Measurements from ENCODE around the gene LRRC27. TPM values are rescaled to one million over a fixed set of nuclear protein-coding genes. Genes with fewer than 3 reads are reported as not detected.

LRRC27 gene
- total RNA-seq, 1 donor from 2014 or later, result 15.1 TPM

DNA sequence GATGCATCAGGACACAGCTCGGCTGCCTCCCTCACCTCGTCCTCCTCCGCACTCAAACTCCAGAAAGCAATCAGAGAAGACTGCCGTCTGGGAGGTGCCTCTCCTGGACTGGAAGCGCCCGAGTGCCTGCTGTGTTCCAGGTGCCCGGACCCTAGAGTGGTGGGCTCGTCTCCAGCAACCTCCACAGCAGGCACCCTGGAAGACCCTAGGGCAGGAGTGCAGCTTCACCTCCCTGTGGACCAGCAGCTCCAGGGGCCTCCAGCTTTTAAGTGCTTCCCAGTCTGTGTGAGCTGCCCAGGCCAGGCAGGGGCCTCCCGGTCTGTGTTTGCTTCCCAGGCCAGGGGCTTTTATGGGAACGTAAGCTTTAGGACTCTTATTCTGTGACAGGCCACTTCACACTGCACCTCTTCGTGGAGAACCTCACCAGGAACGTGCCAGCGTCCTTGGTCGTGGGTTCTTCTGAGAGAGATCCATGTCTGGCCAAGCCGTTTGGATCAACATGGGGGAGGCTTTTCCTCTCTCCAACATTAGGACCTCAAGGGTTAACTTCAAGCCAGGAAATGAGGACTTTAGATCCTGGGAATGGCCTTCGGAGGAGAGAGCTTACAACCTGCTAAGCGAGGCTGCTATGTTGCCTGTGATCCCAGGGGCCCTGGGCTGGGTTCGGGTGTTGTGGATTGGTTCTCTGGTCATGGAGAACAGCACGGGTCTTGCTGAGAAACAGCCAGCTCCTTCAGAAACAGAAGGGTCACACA is 59.1 kb downstream of the LRRC27 start:
- DNase-seq (ENCODE audit: low spot score), result no peak

DNA sequence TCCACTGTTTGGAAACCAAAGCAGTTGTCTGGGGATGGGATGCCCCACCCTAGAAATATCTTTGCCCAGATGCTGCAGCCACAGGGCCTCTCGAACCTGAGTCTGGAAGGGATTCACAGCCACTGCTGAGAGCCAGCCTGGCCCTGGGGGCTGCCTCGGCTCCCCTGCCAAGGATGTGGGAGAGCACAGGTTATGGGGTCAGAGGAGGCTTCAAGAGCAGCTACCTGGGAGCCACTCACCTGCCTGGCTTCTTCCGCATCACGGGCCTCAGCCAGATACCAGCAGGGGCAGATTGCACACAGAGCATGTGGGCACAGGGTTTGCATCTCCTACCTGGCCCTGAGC is 59.7 kb downstream of the LRRC27 start:
- no peak for DNase-seq (ENCODE audit: low spot score)

DNA sequence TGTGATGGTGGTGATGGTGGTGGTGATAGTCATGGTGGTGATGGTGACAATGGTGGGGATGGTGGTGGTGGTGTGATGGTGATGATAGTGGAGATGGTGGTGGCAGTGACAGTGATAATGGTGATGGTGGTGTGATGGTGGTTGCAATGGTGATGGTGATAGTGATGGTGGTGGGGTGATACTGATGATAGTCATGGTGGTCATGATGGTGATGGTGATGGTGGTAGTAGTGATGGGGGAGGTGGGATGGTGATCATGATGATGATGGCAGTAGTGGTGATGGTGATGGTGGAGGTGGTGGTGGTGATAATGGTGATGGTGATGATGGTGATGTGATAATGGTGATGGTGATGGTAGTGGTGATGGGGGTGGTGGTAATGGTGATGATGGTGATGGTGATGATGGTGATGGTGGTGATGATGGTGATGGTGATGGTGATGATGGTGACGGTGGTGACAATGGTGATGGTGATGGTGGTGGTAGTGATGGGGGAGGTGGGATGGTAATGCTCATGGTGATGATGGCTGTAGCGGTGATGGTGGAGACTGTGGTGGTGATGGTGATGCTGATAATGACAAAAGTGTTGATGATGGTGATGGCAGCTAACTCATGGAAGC is 60.3 kb downstream of the LRRC27 start:
- DNase-seq (ENCODE audit: low spot score), result no peak

DNA sequence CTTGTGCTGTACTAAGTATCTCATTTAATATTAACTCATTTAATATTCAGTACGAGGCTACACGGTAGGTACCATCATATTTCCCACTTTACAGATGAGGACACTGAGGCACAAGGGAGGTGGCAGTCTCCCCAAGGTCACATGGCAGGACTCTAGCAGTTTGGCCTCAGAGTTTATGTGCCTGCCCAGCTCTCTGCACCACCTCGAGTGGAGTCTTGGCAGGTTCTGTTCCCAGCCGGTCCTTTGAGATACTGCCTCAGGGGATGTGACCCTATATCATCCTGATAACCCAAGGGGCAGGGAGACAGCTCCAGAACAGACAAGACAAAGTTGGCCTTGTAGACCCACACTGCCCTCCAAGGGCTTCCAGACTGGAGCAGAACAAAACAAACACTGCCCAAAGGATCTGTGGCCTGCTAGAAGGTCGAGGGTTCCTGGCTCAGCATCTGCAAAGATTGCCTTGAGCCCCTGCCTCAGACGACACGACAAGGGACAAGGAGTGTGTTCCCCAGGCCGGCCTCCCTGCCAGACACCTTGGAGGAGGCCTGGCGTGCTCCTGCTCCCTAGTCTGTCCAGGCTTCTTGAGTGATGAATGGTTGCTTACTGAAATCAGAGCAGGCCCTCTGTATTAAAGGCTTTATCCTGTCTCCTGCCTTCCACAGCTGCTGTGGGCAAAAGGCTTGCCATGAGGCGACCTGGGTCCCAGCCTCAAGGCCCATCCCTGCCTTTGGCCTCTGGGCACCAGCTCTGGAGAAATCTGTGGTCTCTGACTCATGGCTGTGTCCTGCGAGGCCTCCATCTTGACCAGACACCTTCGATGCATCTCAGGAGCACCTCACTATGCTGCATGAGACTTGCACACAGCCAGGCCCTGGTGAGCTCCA is 61.1 kb downstream of the LRRC27 start:
- no peak for DNase-seq (ENCODE audit: low spot score)

DNA sequence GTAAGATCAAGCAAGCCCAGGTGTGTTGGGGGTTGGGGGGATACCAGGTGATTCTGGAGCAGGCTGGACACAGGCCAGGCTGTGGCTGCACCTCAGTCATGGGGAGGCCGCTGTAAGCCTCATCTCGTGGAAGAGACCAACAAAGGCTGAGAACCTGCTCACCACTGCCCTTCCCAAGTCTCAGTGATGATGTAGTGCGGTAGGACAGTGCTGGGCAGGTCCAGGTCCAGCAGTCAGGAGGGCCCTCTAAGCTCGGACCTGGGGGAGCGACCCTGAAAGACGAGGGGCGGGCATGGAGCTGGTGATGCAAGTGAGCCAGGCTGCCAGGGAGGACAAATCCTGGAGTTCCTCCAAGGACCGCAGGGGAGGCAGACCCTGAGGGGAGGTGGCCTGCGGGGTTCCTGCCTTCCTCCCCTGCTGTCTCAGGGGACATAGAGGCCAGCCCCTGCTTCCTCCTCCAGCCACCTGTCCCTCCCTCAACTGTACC is 61.7 kb downstream of the LRRC27 start:
- no peak for DNase-seq (ENCODE audit: low spot score)

DNA sequence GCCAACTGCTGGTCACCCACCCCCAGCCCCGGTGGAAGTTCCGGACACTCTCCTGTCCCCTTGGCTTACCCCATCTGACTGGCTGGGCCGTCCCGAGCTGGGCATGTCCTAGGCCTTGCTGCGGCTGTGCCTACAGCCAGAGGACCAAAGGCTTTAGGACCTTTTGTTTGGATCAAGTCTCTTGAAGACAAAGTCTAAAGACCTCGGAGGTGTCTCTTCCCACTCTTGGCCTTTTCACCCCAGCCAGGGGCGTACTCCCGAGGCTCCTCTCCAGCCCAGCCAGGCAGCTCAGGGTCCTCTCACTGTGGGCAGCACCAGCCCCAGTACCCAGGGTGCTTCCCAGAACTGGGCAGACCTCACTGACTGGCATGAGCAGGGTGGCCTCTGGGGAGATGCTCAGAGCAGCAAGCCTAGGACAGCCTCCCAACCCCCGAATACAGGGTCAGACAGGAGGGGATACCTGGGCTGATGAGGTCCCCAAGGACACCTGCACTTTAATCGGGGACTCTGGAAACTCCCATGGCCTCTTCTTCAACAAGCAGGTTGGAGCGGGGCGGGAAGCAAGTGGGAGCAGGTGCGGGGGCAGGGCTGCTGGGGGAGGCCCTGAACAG is 62.3 kb downstream of the LRRC27 start:
- DNase-seq (ENCODE audit: low spot score), result no peak

DNA sequence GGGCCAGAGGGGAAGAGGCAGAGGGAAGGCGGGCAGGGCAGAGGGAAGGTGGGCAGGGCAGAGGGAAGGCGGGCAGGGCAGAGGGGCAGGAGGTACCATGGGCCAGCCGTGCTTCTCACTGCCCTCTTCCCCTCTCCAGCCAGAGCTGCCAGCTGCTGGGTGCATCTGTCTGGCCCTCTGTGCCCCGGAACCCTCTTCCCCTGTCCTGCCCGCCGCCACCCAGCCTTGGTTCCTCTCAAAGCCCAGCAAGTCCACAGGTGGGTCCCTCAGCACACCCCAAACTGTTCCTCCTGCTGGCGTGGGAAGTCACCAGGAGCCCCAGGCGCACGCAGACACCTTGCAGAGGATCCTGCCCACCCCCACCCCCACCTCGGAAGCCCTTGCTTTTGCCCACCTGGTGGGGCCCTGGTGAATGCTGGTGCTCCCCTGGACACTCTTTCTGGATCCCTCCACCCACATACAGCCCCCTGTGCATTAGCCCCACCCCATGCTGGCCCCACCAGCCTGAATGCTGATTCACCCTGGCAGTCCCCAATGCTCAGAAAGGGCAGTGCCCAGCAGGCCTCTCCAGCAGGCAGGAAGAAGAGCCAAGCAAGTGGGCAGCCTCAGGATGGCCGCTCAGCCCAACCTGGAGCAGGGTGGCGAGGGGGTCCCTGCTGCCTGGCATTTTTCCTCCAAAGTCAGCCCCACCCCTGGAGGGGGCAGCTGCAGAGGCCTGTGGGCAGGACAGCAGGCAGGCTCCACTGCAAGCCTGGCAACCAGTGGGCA is 63.1 kb downstream of the LRRC27 start:
- DNase-seq (ENCODE audit: low spot score), result no peak

DNA sequence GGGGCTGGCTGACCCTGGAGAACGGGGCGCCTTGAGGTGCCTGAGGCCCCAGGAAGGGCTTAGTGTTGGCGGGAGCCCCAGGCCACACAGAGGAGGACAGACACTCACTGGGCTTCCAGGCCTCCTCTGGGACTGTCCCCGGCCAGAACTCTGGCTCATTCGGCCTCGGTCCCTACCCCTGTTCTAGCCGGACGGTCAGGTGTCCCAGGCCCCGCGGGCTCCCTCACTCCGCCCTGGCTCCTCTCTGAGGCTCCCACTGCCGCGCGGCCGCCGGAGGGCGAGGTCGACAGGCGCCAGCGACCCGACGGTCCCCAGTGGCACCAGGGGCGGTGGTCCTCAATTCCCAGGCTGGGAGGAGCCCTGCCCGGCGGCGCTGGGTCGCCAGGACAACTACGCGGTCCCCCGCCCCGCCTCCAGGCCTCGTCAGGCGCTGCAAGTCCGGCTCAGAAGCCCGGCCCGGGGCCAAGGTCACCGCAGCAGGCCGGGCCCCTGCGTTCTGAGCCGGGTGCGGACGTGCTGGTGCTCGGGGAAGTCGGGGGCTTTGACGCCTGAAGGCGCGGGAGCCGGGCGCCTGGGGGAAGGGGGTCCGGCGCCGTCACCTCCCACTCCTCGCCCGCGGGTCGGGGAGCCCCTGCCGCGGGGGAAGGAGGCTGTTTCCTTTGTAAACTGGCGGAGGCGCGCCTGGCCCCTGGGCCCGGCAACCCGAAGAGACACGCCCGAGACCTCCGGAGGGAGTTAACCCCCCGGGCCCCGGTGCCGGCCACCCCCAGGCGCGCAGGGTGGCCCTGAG is 63.9 kb downstream of the LRRC27 start:
- no peak for DNase-seq (ENCODE audit: low spot score)

DNA sequence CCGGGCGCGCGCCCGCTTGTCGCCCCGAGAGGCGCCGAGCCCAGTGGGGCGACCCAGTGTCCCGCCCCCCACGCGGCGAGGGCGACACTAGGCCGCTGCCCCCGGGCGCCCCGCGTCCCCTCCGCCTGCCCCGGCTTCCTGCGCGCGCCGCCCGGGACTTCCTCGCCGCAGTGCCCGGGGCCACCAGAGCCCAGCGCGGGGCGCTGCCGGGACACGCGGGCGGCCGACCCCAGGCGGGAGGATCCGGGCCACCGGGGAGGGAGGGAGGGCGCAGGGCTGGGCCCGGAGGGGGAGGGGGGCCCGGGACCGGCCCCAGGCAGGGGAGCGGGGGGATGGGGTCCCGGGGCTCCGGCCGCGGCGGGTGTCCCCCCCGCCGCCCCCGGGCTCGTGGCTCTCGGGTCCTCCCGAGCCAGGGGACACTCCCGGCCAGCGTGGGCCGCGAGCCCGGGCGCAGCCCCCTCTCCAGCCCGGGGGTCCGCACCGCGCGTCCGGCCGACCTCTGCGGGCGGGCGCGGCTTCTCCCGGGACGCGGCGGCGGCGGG is 64.6 kb downstream of the LRRC27 start:
- no peak for DNase-seq (ENCODE audit: low spot score)

DNA sequence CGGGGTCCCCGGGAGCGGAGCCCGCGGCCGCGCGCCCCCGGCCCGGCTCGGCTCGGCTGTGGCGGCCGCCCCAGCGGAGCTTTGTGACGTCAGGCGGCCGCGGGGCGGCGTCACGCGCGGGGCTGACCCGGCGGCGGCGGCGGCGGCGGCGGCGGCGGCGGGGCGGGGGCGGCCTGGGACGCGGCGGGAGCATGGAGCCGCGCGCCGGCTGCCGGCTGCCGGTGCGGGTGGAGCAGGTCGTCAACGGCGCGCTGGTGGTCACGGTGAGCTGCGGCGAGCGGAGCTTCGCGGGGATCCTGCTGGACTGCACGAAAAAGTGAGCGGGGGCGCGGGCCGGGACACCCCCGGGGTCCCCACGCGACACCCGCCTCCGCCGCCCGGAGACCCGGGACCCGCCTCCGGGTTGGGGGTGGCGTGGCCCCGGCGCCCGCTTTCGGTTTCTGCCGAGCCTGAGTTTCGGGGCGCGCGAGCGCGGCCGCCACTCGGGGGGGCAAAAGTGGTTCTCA is 65.1 kb downstream of the LRRC27 start, which contains the start of gene PWWP2B:
PWWP2B (plus strand) TSS at position 165 of the 506 bp plus-strand sequence; CDS start at position 192, 27 bp downstream.
- DNase-seq (ENCODE audit: low spot score), result no peak

DNA sequence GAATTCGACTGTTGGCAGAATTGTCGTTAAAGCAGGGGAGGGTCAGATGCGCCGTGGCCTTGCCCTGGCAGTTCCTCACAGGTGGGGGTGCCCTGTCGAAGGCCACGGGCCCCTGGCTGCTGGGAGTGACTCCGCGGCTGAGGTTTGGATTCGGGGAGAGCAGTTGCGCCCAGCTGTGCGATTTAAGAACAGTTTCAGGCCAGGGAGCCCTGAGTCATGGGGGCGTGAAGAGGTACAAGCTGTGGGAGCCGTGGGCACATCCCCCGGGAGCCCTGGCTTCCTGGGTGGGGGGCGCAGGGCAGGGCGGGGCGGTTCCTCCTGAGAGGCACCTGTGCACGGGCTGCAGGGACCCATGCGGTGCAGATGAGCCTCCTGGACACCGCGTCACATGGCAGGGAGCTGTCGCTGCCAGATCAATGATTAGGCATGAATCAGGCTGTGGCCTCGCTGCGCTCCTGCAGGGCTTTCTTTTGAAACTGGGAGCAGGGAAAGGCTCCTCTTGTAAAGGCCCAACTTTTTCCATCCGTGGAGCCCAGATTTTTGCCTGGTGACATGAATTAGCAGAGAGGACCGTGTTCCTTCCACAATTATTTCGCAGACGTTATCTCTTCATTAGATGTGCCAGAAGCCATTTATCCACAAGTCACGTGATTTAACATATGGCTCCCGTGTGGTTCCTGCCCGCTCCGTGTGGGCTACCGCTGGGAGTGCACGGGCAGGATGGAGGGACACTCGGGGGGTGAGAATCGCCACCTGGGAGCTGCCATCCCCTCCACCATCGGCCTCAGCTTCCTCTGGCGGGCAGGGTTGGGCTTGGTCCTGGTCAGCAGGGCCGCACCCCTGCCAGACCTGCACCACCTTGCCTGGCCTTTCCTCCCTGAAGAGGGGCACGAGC is 65.9 kb downstream of the LRRC27 start:
- no peak for DNase-seq (ENCODE audit: low spot score)

DNA sequence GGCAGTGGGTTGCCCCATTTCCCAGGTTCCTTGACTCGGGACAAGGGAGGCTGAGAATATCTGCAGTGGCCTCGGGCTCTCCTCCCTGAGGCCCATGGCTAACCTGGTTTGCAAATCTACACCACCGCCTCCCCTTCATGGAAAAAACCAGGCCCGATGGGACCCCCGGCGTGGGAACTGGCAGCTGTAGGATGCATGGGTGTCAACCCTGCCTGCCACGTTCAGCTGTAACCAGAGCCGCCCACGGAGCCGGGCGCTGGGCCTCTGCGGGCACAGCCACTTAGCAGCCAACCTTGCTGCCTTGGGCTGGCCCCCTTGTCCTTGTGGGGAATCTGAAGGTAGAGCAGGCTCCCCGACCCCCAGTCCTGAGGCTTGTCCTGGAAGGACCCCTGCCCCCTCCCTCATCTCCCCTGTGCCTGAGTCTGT is 66.6 kb downstream of the LRRC27 start:
- no peak for DNase-seq (ENCODE audit: low spot score)

DNA sequence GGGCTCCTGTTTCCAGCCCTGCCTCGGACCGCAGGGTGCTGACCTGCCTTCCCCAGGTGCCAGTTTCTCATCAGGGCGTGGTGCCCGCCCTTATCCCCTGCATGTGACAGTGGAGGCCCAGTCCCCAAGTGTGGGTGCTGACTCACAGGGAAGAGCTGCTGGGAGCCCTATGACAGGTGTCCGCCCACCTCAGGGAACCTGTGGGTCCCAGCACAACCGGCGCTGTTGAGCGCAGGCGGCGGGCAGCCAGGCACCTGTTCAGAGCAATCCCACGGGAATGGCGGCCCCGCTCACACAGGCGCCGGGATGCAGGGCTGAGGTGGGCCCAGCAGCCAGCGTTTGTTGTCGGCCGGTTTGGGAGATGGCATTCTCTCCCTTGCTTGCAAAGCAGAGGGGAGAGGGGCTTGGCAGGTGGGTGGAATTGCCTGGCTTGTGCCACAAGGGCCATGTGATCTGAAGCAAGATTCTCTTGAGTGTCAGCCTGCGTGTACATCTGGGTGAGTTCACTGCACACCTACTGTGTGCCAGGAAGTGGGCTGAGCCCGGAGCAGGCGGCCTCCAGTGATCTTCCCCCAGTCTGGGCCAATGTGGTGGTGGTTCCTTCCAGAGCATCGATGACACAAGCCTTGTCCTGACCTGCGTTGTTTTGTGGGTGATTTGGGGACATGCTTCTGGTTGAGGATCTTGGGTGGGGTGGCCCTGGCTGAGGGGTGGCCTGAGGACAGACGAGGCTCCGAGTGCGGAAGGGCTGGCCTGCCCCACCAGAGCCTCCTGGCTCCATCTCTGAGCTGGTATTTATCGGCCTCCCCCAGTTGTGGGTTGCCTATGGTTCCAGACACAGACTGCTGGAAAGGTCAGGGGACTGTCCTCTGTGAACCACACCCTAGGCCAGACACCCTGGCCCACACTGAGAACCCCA is 67.4 kb downstream of the LRRC27 start:
- no peak for DNase-seq (ENCODE audit: low spot score)

DNA sequence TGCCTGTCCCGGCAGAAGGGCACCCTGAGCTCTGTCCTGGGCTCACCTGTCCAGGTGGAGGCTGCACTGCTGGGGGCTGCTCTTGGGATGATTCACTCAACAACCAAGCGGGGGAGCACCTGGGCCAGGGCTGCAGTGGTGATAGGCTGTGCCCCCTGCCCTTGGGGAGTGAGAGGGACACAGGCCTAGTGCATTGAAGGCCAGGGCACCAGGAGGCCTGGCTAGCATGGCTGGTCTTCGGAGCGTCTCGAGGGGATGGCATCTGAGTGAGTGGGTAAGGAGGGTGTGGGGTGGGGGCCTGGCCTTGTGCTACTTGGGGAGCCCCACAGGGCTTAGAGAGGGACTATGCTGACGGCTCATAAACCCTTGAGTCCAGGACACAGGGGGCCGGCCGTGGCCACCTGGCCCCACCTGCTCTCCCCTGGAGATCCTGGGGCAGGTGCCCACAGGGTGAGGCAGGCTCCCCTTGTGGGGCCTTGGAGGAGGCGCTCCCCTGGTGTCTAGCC is 68.1 kb downstream of the LRRC27 start:
- no peak for DNase-seq (ENCODE audit: low spot score)

DNA sequence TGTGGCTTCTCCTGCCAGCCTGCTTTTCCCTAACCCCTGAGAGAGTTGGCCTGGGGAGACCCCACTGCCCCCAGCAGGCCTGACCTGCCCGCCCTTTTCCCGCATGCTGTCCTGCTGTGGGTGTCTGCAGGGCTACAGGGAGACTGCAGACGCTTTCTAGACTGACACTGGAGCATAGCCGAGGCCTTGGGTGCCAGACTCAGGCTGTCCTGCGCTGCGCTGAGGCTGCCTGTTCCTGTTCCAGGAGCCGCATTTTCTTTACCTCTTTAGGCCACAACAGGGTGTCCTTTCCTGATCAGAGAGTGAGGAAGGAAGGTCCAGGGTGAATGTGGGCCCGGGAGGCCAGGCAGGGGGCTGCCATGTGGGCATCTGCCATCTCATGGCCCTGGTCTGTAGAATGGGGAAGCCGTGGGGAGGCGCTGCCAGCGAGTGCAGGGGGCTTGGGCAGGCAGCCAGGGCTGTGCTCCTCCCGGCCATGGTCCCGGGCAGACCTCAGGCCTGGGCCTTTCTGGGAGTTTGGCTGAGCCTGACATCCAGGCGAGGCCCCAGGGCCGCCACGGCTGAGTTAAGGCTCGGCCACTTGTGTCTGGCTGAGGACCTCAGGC is 68.7 kb downstream of the LRRC27 start:
- DNase-seq (ENCODE audit: low spot score), result no peak

DNA sequence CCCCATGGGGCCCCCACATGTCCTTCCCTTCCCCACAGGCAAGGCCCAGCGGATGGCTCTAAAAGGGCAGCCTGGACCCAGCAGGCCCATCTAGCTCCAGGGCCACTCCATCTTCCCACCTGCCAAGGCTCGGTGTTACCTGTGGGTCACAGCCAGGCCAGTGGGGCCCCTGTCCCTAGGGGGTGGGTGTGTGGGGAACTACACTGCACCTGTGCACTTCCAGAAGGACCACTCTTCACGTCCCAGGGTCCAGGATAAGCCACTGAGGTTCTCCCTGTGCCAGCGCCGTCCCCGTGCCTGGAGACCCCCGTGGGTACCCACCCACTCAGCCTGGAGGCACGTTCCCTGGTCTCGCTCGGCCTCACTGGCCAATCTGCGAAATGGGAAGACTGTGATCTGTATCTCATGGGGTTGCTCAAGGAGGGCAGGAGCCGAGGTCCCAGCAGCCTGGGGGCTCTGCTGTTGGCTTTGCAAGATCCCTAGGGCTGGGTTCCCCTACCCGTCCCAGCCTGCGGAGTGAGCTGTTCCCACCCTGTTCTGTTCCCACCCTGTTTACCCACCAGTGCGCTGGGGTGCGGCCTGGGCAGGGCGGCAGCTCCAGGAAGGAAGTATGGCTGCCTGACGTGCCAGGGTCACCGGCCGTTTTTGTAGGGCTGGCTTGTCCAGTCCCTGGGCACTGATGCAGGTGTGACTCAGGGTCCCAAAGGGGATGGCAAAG is 69.6 kb downstream of the LRRC27 start:
- DNase-seq (ENCODE audit: low spot score), result peak; percentile 83
